ENCODE measurements around the gene RDH14. TPM values are rescaled to one million over a fixed set of nuclear protein-coding genes. Genes with fewer than 3 reads are reported as not detected.

The RDH14 gene
- total and polyA plus RNA-seq, 4 donors: 13.3 to 23.9 (median 15.6) TPM

DNA sequence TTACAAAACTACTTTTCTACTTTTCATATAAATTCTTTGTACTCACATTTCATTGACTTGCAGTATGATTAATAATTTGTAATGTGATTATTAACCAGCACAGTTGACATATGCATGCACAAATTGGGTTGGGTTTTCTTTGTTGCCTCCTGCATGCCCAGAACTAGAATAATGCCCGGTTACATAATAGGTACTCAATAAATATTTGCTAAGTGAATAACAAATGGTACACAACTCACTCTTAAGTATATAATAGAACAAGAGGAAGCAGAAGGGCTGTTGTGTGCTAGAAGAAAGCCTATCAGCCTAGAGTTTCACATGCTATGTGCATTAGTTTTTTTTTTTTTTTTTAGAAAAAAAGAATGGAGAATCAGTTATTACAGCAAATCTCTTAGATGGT is 9.3 kb downstream of the RDH14 start:
- Histone ChIP-seq H3K36me3 (ENCODE audit: control insufficient read depth in 4 of 4, insufficient read depth in 3 of 4, low read depth in 1 of 4, low read length in 3 of 4) (peaks cover 0 to 15% (median 3%) of the 10 kb centered on the region in 4 donors), H3K9ac (ENCODE audit: low read depth in 1 of 2, low read length in 2 of 2) (no peak overlapping the region), H3K9me3 (ENCODE audit: control insufficient read depth in 4 of 4, low read length in 3 of 4) (no peaks in the 10 kb centered on the region), H3K27ac (ENCODE audit: low read depth in 1 of 2, low read length in 2 of 2) (no peak overlapping the region), H3K4me3 (ENCODE audit: low read depth in 1 of 3, low read length in 3 of 3) (no peak overlapping the region), H3K4me1 (ENCODE audit: control insufficient read depth in 4 of 4, insufficient read depth in 4 of 4, low read length in 3 of 4) (peaks cover 0 to 3% (median 1%) of the 10 kb centered on the region in 4 donors), H3K27me3 (ENCODE audit: control insufficient read depth in 4 of 4, insufficient read depth in 4 of 4, low read length in 3 of 4) (no peaks in the 10 kb centered on the region)
- 45% methylated on average over 1 of the region's 1 CpG for WGBS
- DNase-seq (ENCODE audit: low spot score): no peak
- TF ChIP-seq ZBTB33 (IDR thresholded peaks at IDR 0.05): no peak
- TF ChIP-seq TAF1 (conservative IDR thresholded peaks at IDR 0.05): no peak
- no peak for TF ChIP-seq NR2F2 (IDR thresholded peaks at IDR 0.05)
- no peak for TF ChIP-seq REST (IDR thresholded peaks at IDR 0.05)
- TF ChIP-seq, protein P1, sequence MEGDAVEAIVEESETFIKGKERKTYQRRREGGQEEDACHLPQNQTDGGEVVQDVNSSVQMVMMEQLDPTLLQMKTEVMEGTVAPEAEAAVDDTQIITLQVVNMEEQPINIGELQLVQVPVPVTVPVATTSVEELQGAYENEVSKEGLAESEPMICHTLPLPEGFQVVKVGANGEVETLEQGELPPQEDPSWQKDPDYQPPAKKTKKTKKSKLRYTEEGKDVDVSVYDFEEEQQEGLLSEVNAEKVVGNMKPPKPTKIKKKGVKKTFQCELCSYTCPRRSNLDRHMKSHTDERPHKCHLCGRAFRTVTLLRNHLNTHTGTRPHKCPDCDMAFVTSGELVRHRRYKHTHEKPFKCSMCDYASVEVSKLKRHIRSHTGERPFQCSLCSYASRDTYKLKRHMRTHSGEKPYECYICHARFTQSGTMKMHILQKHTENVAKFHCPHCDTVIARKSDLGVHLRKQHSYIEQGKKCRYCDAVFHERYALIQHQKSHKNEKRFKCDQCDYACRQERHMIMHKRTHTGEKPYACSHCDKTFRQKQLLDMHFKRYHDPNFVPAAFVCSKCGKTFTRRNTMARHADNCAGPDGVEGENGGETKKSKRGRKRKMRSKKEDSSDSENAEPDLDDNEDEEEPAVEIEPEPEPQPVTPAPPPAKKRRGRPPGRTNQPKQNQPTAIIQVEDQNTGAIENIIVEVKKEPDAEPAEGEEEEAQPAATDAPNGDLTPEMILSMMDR (IDR thresholded peaks at IDR 0.05; ENCODE audit: low read depth, low read length, missing input control): no peak
- TF ChIP-seq, protein P2, sequence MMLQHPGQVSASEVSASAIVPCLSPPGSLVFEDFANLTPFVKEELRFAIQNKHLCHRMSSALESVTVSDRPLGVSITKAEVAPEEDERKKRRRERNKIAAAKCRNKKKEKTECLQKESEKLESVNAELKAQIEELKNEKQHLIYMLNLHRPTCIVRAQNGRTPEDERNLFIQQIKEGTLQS (IDR thresholded peaks at IDR 0.05): no peak
- no peak for TF ChIP-seq SP1 (IDR thresholded peaks at IDR 0.05)
- no peak for TF ChIP-seq JUND (IDR thresholded peaks at IDR 0.05)
- TF ChIP-seq FOXA1 (IDR thresholded peaks at IDR 0.05): no peak
- no peak for TF ChIP-seq HNF4A (conservative IDR thresholded peaks at IDR 0.05)
- no peak for TF ChIP-seq FOXA2 (IDR thresholded peaks at IDR 0.05)
- TF ChIP-seq RAD21 (IDR thresholded peaks at IDR 0.05): no peak
- no peak for TF ChIP-seq EGR1 (IDR thresholded peaks at IDR 0.05; ENCODE audit: low read depth in 2 of 2)
- TF ChIP-seq GABPA (IDR thresholded peaks at IDR 0.05 in 1 of 2, conservative IDR thresholded peaks at IDR 0.05 in 1 of 2): no peak
- TF ChIP-seq HNF4G (IDR thresholded peaks at IDR 0.05): no peak

DNA sequence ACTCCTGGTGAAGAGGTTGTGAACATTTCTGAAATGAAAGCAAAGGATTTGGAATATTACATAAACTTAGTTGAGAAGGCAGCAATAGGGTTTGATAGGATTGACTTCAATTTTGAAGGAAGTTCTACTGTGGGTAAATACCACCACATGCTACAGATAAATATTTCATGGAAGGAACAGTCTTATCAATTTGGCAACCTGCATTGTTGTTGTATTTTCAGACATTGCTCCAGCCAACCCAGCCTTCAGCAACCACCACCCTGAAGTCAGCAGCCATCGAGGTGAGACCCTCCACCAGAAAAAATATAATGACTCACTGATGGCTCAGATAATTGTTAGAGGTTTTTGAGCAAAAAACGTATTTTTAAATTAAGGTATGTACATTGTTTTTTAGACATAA is 10.0 kb downstream of the RDH14 start:
- no peaks in the 10 kb centered on the region for H3K27me3 ChIP-seq (ENCODE audit: control insufficient read depth in 4 of 4, insufficient read depth in 4 of 4, low read length in 3 of 4)
- H3K4me1 ChIP-seq (ENCODE audit: control insufficient read depth in 4 of 4, insufficient read depth in 4 of 4, low read length in 3 of 4): peaks cover 0 to 3% (median 1%) of the 10 kb centered on the region in 4 donors
- no peaks in the 10 kb centered on the region for H3K9me3 ChIP-seq (ENCODE audit: control insufficient read depth in 4 of 4, low read length in 3 of 4)
- H3K27ac ChIP-seq (ENCODE audit: low read depth in 1 of 2, low read length in 2 of 2): no peak overlapping the region
- WGBS: 95% methylated on average over 2 of the region's 2 CpGs
- peaks cover 0 to 13% (median 3%) of the 10 kb centered on the region in 4 donors for H3K36me3 ChIP-seq (ENCODE audit: control insufficient read depth in 4 of 4, insufficient read depth in 3 of 4, low read depth in 1 of 4, low read length in 3 of 4)
- H3K4me3 ChIP-seq (ENCODE audit: low read depth in 1 of 3, low read length in 3 of 3): no peak overlapping the region
- DNase-seq (ENCODE audit: low spot score): no peak
- no peak overlapping the region for H3K9ac ChIP-seq (ENCODE audit: low read depth in 1 of 2, low read length in 2 of 2)
- no peak for TF ChIP-seq RAD21 (IDR thresholded peaks at IDR 0.05)
- no peak for TF ChIP-seq HNF4A (conservative IDR thresholded peaks at IDR 0.05)
- no peak for TF ChIP-seq SP1 (IDR thresholded peaks at IDR 0.05)
- no peak for TF ChIP-seq GABPA (IDR thresholded peaks at IDR 0.05 in 1 of 2, conservative IDR thresholded peaks at IDR 0.05 in 1 of 2)
- no peak for TF ChIP-seq RXRA (IDR thresholded peaks at IDR 0.05)
- TF ChIP-seq, protein P2 (IDR thresholded peaks at IDR 0.05): no peak
- no peak for TF ChIP-seq EGR1 (IDR thresholded peaks at IDR 0.05; ENCODE audit: low read depth in 2 of 2)
- no peak for TF ChIP-seq REST (IDR thresholded peaks at IDR 0.05)
- TF ChIP-seq HNF4G (IDR thresholded peaks at IDR 0.05): no peak
- no peak for TF ChIP-seq TAF1 (conservative IDR thresholded peaks at IDR 0.05)
- TF ChIP-seq ZBTB33 (IDR thresholded peaks at IDR 0.05): no peak
- no peak for TF ChIP-seq JUND (IDR thresholded peaks at IDR 0.05)
- TF ChIP-seq YY1 (IDR thresholded peaks at IDR 0.05): no peak
